Smooth muscle cell (in vitro differentiated cells): ENCODE measurements around the gene GPC6. TPM values are rescaled to one million over a fixed set of nuclear protein-coding genes. Genes with fewer than 3 reads are reported as not detected.
"Not testable (repeated sequence)": the region's sequence is repeated elsewhere in the genome, so short reads cannot be mapped to it uniquely, and the experiment has no call there.

Experiments
- DNase-seq: peaks from one replicate; lab custom pipeline; 2025; ENCODE audit not compliant: unreplicated experiment; lab: John Stamatoyannopoulos, UW
- H2AFZ ChIP-seq: fragments of 200-600 bp; sonication (generic); 2 replicates; pipeline ENCODE4 v1.6.0; 2016; ENCODE audit warnings: antibody characterized with exemption, low read depth, mild to moderate bottlenecking
- H3F3A ChIP-seq: fragments of 200-600 bp; sonication (generic); 2 replicates; pipeline ENCODE4 v1.6.0; 2017; ENCODE audit warnings: antibody characterized with exemption, low read depth
- H3K27ac ChIP-seq: fragments of 200-600 bp; sonication (generic); 2 replicates; pipeline ENCODE4 v1.5.1; 2016; ENCODE audit warnings: low read depth, mild to moderate bottlenecking
- H3K27me3 ChIP-seq: fragments of 200-600 bp; sonication (generic); 2 replicates; pipeline ENCODE4 v1.6.1; 2016; ENCODE audit warnings: low read depth, mild to moderate bottlenecking
- H3K36me3 ChIP-seq: fragments of 200-600 bp; sonication (generic); 2 replicates; pipeline ENCODE4 v1.5.1; 2016; ENCODE audit warnings: low read depth
- H3K4me1 ChIP-seq: fragments of 200-600 bp; sonication (generic); 2 replicates; pipeline ENCODE4 v1.5.1; 2016; ENCODE audit warnings: low read depth
- H3K4me2 ChIP-seq: fragments of 200-600 bp; sonication (generic); 2 replicates; pipeline ENCODE4 v1.6.0; 2016; ENCODE audit warnings: mild to moderate bottlenecking
- H3K4me3 ChIP-seq: fragments of 200-600 bp; sonication (generic); 2 replicates; pipeline ENCODE4 v1.5.1; 2016; ENCODE audit warnings: mild to moderate bottlenecking
- H3K79me2 ChIP-seq: fragments of 200-600 bp; sonication (generic); 2 replicates; pipeline ENCODE4 v1.6.0; 2016; ENCODE audit warnings: low read depth, mild to moderate bottlenecking
- H3K9ac ChIP-seq: fragments of 200-600 bp; sonication (generic); 2 replicates; pipeline ENCODE4 v1.6.0; 2016; ENCODE audit warnings: low read depth
- H3K9me3 ChIP-seq: fragments of 200-600 bp; sonication (generic); replicated peaks from 2 replicates; pipeline ENCODE4 v1.5.1; 2016; ENCODE audit warnings: low read depth
- H4K20me1 ChIP-seq: fragments of 200-600 bp; sonication (generic); 2 replicates; pipeline ENCODE4 v1.6.0; 2016; ENCODE audit warnings: low read depth
- WGBS: methylation state at CpG from one replicate; pipeline ENCODE4 v1.1.7; 2016; ENCODE audit warnings: low lambda C conversion rate; 5-methylcytosine and 5-hydroxymethylcytosine counted together
- polyA plus RNA-seq: library from polyadenylated mRNA; unstranded; fragments of >200 nt; fragmentation: Nextera tagmentation; extraction: Ambion mirVana; gene quantifications from 2 replicates; pipeline ENCODE4 v1.2.1, GENCODE V29; 2016
- total RNA-seq: library from RNA; depleted of rRNA; stranded (reverse); fragments of >200 nt; gene quantifications from 2 replicates; pipeline ENCODE4 v1.2.3, GENCODE V29; 2014
- TF ChIP-seq, protein P1 (sequence below): fragments of 200-600 bp; sonication (generic); IDR thresholded peaks from 2 replicates; pipeline ENCODE4 v1.5.1; 2017; ENCODE audit warnings: borderline replicate concordance, mild to moderate bottlenecking, antibody characterized with exemption; ENCODE audit not compliant: insufficient read depth, poor library complexity, severe bottlenecking

The GPC6 gene
- total and polyA plus RNA-seq, 2 experiments from 2014 or later, result 19.7 to 68.5 TPM

DNA sequence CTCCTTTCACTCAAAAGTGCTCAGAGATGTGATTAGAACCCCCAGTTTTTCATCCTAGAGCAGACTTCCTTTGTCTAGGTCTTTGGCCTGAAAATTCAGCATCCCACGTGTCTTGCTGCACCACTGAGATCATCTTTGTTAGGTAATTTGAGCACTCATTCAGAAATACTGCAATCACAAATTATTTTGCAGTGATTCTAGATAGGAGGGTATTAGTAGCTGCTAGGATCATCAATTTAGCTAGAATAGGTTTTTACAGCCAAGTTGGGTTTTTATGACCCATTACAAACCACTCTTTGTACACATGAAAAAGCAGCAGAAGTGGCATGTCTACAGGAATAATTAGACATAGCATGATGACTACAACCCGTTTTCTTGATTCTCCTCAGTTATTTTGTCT lies 219.6 kb downstream of the GPC6 start:
- Histone ChIP-seq H4K20me1 (peaks cover 2% of the 10 kb centered on the region), H3K9ac (no peak overlapping the region), H3K79me2 (peaks cover 11% of the 10 kb centered on the region), H3F3A (no peaks in the 10 kb centered on the region), H3K36me3 (no peaks in the 10 kb centered on the region), H3K9me3 (no peaks in the 10 kb centered on the region), H3K4me3 (no peak overlapping the region), H2AFZ (no peak overlapping the region), H3K27ac (no peak overlapping the region), H3K4me2 (no peak overlapping the region), H3K4me1 (peaks cover 8% of the 10 kb centered on the region), H3K27me3 (no peaks in the 10 kb centered on the region)
- WGBS, result 78% methylated on average over 2 of the region's 2 CpGs
- no peak for DNase-seq
- TF ChIP-seq, protein P1, sequence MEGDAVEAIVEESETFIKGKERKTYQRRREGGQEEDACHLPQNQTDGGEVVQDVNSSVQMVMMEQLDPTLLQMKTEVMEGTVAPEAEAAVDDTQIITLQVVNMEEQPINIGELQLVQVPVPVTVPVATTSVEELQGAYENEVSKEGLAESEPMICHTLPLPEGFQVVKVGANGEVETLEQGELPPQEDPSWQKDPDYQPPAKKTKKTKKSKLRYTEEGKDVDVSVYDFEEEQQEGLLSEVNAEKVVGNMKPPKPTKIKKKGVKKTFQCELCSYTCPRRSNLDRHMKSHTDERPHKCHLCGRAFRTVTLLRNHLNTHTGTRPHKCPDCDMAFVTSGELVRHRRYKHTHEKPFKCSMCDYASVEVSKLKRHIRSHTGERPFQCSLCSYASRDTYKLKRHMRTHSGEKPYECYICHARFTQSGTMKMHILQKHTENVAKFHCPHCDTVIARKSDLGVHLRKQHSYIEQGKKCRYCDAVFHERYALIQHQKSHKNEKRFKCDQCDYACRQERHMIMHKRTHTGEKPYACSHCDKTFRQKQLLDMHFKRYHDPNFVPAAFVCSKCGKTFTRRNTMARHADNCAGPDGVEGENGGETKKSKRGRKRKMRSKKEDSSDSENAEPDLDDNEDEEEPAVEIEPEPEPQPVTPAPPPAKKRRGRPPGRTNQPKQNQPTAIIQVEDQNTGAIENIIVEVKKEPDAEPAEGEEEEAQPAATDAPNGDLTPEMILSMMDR, result no peak

DNA sequence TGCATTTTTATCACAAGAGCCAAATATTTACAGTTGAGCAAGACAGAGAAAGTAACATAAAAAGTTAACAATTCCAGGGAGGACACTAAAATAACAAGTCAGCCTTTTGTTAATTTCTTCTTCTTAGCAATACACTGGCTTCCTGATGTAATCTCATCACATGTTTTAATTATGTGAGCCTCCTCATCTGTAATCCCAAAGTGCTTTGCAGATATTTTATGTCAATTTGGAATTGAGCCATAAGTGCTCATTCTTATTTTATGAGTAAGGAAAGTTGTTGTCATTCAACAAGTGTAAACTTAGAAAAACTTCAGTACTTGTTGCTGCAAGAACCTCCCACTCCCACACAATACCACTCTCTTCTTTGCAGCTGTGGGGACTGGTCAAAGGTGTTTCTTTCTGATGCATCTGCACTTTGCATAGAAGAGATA lies 223.6 kb downstream of the GPC6 start:
- no peaks in the 10 kb centered on the region for H3F3A ChIP-seq
- no peak for DNase-seq
- no peak overlapping the region for H3K27ac ChIP-seq

DNA sequence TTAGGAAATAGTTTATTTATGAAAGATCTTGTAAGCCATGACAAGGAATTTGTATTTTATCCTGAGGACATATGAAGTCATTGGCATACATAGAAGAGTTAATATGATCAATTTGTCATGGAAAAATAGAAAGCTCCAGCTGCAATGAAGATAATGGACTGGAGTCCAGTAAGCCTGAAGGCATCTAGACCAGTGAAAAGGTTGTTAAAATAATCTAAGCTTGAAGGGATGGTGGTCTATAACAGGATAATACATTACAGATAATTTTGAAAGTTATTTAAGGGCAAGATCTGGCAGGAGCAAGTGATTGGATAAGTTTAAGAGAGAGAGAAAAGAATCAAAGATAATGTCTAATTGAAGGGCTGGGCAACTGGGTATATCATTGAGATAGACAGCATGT lies 224.2 kb downstream of the GPC6 start:
- TF ChIP-seq, protein P1, result no peak

More for the DNA sequence above, 223.6 kb downstream of the GPC6 start:
- TF ChIP-seq, protein P1, result no peak
- Histone ChIP-seq H3K27me3 (no peaks in the 10 kb centered on the region), H4K20me1 (peaks cover 2% of the 10 kb centered on the region), H3K36me3 (no peaks in the 10 kb centered on the region), H3K4me1 (no peaks in the 10 kb centered on the region), H3K9me3 (no peaks in the 10 kb centered on the region), H3K4me3 (no peak overlapping the region), H3K9ac (no peak overlapping the region), H3K4me2 (no peak overlapping the region), H2AFZ (no peak overlapping the region), H3K79me2 (no peaks in the 10 kb centered on the region)

DNA sequence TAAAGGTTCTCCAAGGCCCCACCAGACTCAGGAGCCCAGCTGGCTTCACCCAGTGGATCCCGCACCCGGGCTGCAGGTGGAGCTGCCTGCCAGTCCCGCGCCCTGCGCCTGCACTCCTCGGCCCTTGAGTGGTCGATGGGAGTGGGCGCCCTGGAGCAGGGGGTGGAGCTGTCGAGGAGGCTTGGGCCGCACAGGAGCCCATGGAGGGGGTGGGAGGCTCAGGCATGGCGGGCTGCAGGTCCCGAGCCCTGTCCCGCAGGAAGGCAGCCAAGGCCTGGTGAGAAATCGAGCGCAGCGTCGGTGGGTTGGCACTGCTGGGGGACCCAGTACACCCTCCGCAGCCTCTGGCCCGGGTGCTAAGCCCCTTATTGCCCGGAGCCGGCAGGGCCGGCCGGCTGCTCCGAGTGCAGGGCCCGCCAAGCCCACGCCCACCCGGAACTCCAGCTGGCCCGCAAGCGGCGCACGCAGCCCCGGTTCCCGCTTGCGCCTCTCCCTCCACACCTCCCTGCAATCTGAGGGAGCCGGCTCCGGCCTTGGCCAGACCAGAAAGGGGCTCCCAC lies 228.1 kb downstream of the GPC6 start:
- not testable (repeated sequence) for H3K36me3 ChIP-seq, H4K20me1 ChIP-seq, H3F3A ChIP-seq, H2AFZ ChIP-seq, H3K4me2 ChIP-seq, DNase-seq, H3K27me3 ChIP-seq, H3K9me3 ChIP-seq, H3K9ac ChIP-seq, H3K4me3 ChIP-seq, H3K4me1 ChIP-seq, H3K79me2 ChIP-seq, H3K27ac ChIP-seq
- WGBS, result 93% methylated on average over 32 of the region's 36 CpGs

More for the DNA sequence above, 224.2 kb downstream of the GPC6 start:
- no peaks in the 10 kb centered on the region for H3K9me3 ChIP-seq
- no peaks in the 10 kb centered on the region for H3K27me3 ChIP-seq
- no peak for DNase-seq
- H3K4me2 ChIP-seq, result no peak overlapping the region
- no peak overlapping the region for H3K9ac ChIP-seq
- no peaks in the 10 kb centered on the region for H3K4me1 ChIP-seq
- no peak overlapping the region for H2AFZ ChIP-seq
- no peak overlapping the region for H3K4me3 ChIP-seq
- no peaks in the 10 kb centered on the region for H3K79me2 ChIP-seq
- H3K27ac ChIP-seq, result no peak overlapping the region
- H3F3A ChIP-seq, result no peaks in the 10 kb centered on the region
- no peaks in the 10 kb centered on the region for H3K36me3 ChIP-seq
- peaks cover 4% of the 10 kb centered on the region for H4K20me1 ChIP-seq
